Panc1 (cell line): ENCODE measurements around the gene METTL6. TPM values are rescaled to one million over a fixed set of nuclear protein-coding genes. Genes with fewer than 3 reads are reported as not detected.

Experiments
- ATAC-seq: fragments of 200-7000 bp; cut with Tn5 transposase; 2 replicates; pipeline ENCODE4 v1.9.1; 2020; ENCODE audit warnings: mild to moderate bottlenecking, moderate library complexity
- BruUV-seq: library from RNA; stranded (reverse); fragments of 400-500 nt; replicated peaks from 2 replicates; lab custom pipeline; 2021; lab: Mats Ljungman, UMichigan
- CTCF ChIA-PET: fragments of 300-600 bp; sonication (Branson Sonifier 250); formaldehyde crosslinking; loops from one replicate; lab custom pipeline; 2022; ENCODE audit warnings: antibody characterized with exemption; lab: Charles Lee
- POLR2A ChIA-PET: fragments of 300-600 bp; sonication (Branson Sonifier 250); formaldehyde crosslinking; loops from one replicate; lab custom pipeline; 2022; ENCODE audit warnings: antibody characterized with exemption; lab: Charles Lee
- DNase-seq: peaks from one replicate; pipeline ENCODE4 v3.0.0-alpha.2; 2010; ENCODE audit warnings: low read depth, low spot score
- H3K27ac ChIP-seq: 2 replicates; pipeline ENCODE4 v1.5.1; 2011; ENCODE audit warnings: mild to moderate bottlenecking, low read length, inconsistent platforms
- H3K27me3 ChIP-seq: fragments of 200-500 bp; sonication (Bioruptor generic); 2 replicates; pipeline ENCODE4 v1.6.0; 2014; ENCODE audit warnings: low read length, inconsistent platforms; ENCODE audit not compliant: control insufficient read depth, insufficient read depth
- H3K36me3 ChIP-seq: fragments of 200-500 bp; sonication (Bioruptor generic); 2 replicates; pipeline ENCODE4 v1.5.1; 2014; ENCODE audit warnings: inconsistent platforms, mild to moderate bottlenecking, low read length, moderate library complexity; ENCODE audit not compliant: control insufficient read depth, insufficient read depth
- H3K4me1 ChIP-seq: 2 replicates; pipeline ENCODE4 v1.5.1; 2011; ENCODE audit warnings: inconsistent platforms, mild to moderate bottlenecking, low read length, moderate library complexity; ENCODE audit not compliant: control insufficient read depth, insufficient read depth
- H3K4me3 ChIP-seq, 2 experiments: 2 replicates each; pipeline ENCODE4 v1.5.1; 2011 to 2012; ENCODE audit warnings: low read depth in 2 of 2, low read length in 2 of 2, mild to moderate bottlenecking in 2 of 2, inconsistent platforms in 1 of 2, moderate library complexity in 1 of 2
- H3K9me3 ChIP-seq: fragments of 200-500 bp; sonication (Bioruptor generic); 2 replicates; pipeline ENCODE4 v1.5.1; 2014; ENCODE audit warnings: low read depth, mild to moderate bottlenecking, inconsistent platforms, low read length, moderate library complexity; ENCODE audit not compliant: control insufficient read depth, insufficient read depth
- CTCF ChIP-seq: fragments of 450-650 bp; IDR thresholded peaks from 2 replicates; pipeline ENCODE4 v1.5.1; 2017; ENCODE audit warnings: mild to moderate bottlenecking
- POLR2AphosphoS5 ChIP-seq: IDR thresholded peaks from 2 replicates; pipeline ENCODE4 v1.6.1; 2012; ENCODE audit warnings: mild to moderate bottlenecking, low read depth, low read length, moderate library complexity
- REST ChIP-seq, 2 experiments: IDR thresholded peaks; 2 replicates each; pipeline ENCODE4 v1.6.1; 2011 to 2012; ENCODE audit warnings: low read depth in 2 of 2, control low read depth in 1 of 2, low read length in 1 of 2, mild to moderate bottlenecking in 1 of 2, moderate library complexity in 1 of 2; ENCODE audit not compliant: insufficient read depth in 1 of 2
- SIN3A ChIP-seq: IDR thresholded peaks from 2 replicates; pipeline ENCODE4 v1.6.1; 2012; ENCODE audit warnings: low read depth, mild to moderate bottlenecking, low read length, moderate library complexity, borderline replicate concordance; ENCODE audit not compliant: insufficient read depth
- TCF7L2 ChIP-seq: IDR thresholded peaks from 2 replicates; pipeline ENCODE4 v1.6.1; 2011; ENCODE audit warnings: mild to moderate bottlenecking, low read depth, low read length, inconsistent platforms
- in situ Hi-C: cut with HindIII; loops from 2 replicates; pipeline ENCODE4 v1.10.0; 2016; ENCODE audit warnings: low sequenced_read_pairs, low pct_unique_long_range_greater_than_20kb
- intact Hi-C: fragments of 100-400 bp; cut with micrococcal nuclease; formaldehyde crosslinking; loops from one replicate; pipeline ENCODE4 v1.10.0; 2022; ENCODE audit not compliant: unreplicated experiment
- total RNA-seq: library from RNA; stranded (reverse); gene quantifications from one replicate; pipeline ENCODE4 v1.2.1, GENCODE V29; 2021; ENCODE audit not compliant: unreplicated experiment

METTL6 gene
- total RNA-seq, 1 experiment from 2014 or later = 16.5 TPM

- TF ChIP-seq POLR2AphosphoS5 (no peak), SIN3A (no peak), CTCF (peak; percentile 83)
- H3K9me3 ChIP-seq = no peaks in the 10 kb centered on the region
- no peaks in the 10 kb centered on the region for H3K36me3 ChIP-seq
- CTCF ChIA-PET = no interaction called here
- intact Hi-C loops (loop anchor here (1.0 kb wide), 1 partner anchor 110 kb away; no protein-coding TSS in a partner anchor), in situ Hi-C loops (no loop called here)
- no TSS peak for BruUV-seq
- H3K4me1 ChIP-seq = no peaks in the 10 kb centered on the region
- 0 out of 2 replicates have a peak overlapping the region, but pooled peaks have one; percentile 39 for H3K27ac ChIP-seq
- POLR2A ChIA-PET = interaction anchor here (0.6 kb wide), 1 partner anchor 168 kb away, joined by 3 read pairs; no protein-coding TSS in a partner anchor
- H3K27me3 ChIP-seq = no peaks in the 10 kb centered on the region
- ATAC-seq (peak; percentile 98), DNase-seq (peak; percentile 75)
- H3K4me3 ChIP-seq = peak overlapping the region in 1 of 2 experiments; percentile 13; a peak in 1 of 4 replicates
These were observed 49.2 kb downstream of the METTL6 start for GRCh38 chr3:15377961-15378791.

GRCh38 chr3:15375461-15376000, 51.8 kb downstream of the METTL6 start:
- no TSS peak for BruUV-seq
- TF ChIP-seq POLR2AphosphoS5 (no peak), REST (IDR thresholded peaks at IDR 0.05; ENCODE audit: insufficient read depth in 1 of 2, low read depth in 2 of 2, low read length in 1 of 2) (no peak), SIN3A (no peak), CTCF (no peak), TCF7L2 (no peak)
- no peak overlapping the region for H3K4me3 ChIP-seq
- no peak for ATAC-seq
- no peaks in the 10 kb centered on the region for H3K36me3 ChIP-seq
- no peaks in the 10 kb centered on the region for H3K27me3 ChIP-seq
- in situ Hi-C loops = no loop called here
- POLR2A ChIA-PET = no interaction called here
- no peak for DNase-seq
- no peaks in the 10 kb centered on the region for H3K4me1 ChIP-seq
- H3K27ac ChIP-seq = no peak overlapping the region
- intact Hi-C loops = no loop called here
- H3K9me3 ChIP-seq = no peaks in the 10 kb centered on the region
- CTCF ChIA-PET = no interaction called here
